ENCODE results near the gene INSRR. TPM values are rescaled to one million over a fixed set of nuclear protein-coding genes. Genes with fewer than 3 reads are reported as not detected.

The INSRR gene
- total RNA-seq, 1 donor from 2014 or later = 0.45 TPM

DNA sequence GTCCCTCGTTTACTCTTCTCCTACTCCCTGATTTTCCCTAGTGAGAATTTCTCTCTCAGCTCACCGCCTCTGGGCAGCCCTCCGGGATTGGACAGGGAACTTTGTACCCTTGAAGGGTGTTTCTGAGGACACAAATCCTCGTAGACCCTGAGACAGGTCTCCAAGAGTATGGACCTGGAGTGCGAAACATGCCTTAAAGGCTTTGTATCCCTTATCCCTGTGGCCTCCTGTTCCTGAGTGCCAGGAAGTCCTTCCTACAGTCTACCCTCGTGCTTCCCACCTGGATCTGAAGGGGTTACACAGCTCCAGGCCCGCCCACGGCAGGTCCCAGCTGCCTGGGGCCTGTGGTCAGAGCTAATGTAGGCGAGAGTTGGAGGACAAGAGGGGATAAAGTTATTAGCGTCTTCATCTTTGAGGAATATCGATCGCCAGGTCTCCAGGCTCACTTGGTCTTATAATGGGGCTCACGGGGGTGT is 27.0 kb upstream of the INSRR start:
- H3K9me3 Mint-ChIP-seq = no peaks in the 10 kb centered on the region
- peaks cover 31% of the 10 kb centered on the region for H3K27me3 Mint-ChIP-seq (ENCODE audit: low read depth)

DNA sequence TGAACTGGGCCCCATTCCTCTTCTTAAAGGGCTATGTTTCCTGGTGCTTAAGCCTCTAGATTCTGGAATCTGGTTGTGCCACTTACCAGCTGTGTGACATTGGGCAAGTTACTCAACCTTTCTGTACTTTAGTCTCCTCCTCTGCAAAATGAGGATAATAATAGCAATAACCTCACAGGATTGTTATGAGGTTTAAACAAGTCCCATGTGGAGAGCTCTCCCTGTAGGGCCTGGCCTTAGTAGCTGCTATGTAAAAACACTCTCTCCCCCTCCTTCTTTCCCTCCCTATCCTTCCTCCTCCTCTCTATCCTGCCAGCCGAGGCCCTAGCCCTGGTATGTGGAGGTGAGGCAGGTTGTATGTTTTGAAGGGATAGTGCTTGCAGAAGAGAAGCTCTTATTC is 26.4 kb upstream of the INSRR start:
- TF ChIP-seq, protein P1, sequence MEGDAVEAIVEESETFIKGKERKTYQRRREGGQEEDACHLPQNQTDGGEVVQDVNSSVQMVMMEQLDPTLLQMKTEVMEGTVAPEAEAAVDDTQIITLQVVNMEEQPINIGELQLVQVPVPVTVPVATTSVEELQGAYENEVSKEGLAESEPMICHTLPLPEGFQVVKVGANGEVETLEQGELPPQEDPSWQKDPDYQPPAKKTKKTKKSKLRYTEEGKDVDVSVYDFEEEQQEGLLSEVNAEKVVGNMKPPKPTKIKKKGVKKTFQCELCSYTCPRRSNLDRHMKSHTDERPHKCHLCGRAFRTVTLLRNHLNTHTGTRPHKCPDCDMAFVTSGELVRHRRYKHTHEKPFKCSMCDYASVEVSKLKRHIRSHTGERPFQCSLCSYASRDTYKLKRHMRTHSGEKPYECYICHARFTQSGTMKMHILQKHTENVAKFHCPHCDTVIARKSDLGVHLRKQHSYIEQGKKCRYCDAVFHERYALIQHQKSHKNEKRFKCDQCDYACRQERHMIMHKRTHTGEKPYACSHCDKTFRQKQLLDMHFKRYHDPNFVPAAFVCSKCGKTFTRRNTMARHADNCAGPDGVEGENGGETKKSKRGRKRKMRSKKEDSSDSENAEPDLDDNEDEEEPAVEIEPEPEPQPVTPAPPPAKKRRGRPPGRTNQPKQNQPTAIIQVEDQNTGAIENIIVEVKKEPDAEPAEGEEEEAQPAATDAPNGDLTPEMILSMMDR (IDR thresholded peaks at IDR 0.05; ENCODE audit: unreplicated experiment) = no peak
- no peaks in the 10 kb centered on the region for H3K9me3 Mint-ChIP-seq
- no peak for DNase-seq (ENCODE audit: low spot score in 2 of 2, unreplicated experiment in 2 of 2)
- peaks cover 18% of the 10 kb centered on the region for H3K4me1 Mint-ChIP-seq
- H3K4me3 Mint-ChIP-seq = no peak overlapping the region
- H3K36me3 Mint-ChIP-seq = no peaks in the 10 kb centered on the region
- H3K27me3 Mint-ChIP-seq (ENCODE audit: low read depth) = peaks cover 25% of the 10 kb centered on the region
- no peak overlapping the region for H3K27ac Mint-ChIP-seq

More for the DNA sequence above, 27.0 kb upstream of the INSRR start:
- H3K36me3 Mint-ChIP-seq = no peaks in the 10 kb centered on the region
- no peak overlapping the region for H3K4me3 Mint-ChIP-seq
- peaks cover 18% of the 10 kb centered on the region for H3K4me1 Mint-ChIP-seq
- TF ChIP-seq, protein P1 (IDR thresholded peaks at IDR 0.05; ENCODE audit: unreplicated experiment) = no peak
- no peak for DNase-seq (ENCODE audit: low spot score in 2 of 2, unreplicated experiment in 2 of 2)
- H3K27ac Mint-ChIP-seq = no peak overlapping the region

DNA sequence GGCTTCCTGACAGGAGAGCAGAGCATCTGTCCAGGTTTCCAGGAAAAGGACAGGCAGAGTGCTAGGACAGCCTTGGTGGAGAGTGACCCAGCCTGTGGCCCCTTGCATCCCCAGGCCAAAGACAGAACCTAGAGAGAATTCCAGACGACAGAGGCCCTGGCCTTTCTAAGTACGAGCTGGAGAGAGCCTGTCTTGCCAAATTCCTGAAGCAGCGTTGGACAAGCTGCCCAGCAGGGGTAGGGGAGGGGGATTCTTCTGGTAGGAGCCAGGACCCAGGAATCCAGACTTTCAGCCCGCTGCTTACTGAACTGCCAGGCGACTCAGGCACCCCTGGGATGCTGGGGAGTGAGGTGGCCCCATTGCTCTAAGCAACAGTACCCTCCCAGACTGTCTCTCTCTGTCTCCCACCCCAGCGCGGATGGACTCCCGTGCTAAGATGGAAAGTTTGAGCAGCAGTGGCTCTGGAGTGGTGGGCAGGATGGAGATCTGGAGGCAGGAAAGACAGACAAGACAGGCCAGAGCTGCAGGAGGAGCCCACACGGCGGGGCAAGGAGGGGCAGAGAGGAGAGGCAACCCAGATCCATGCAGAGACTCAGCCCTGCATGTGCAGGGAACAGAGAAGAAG is 25.8 kb upstream of the INSRR start:
- no peak overlapping the region for H3K27ac Mint-ChIP-seq
- peaks cover 18% of the 10 kb centered on the region for H3K4me1 Mint-ChIP-seq
- no peak overlapping the region for H3K4me3 Mint-ChIP-seq
- DNase-seq (ENCODE audit: low spot score in 2 of 2, unreplicated experiment in 2 of 2) = no peak
- peaks cover 25% of the 10 kb centered on the region for H3K27me3 Mint-ChIP-seq (ENCODE audit: low read depth)
- TF ChIP-seq, protein P1 (IDR thresholded peaks at IDR 0.05; ENCODE audit: unreplicated experiment) = no peak
- no peaks in the 10 kb centered on the region for H3K36me3 Mint-ChIP-seq
- no peaks in the 10 kb centered on the region for H3K9me3 Mint-ChIP-seq

DNA sequence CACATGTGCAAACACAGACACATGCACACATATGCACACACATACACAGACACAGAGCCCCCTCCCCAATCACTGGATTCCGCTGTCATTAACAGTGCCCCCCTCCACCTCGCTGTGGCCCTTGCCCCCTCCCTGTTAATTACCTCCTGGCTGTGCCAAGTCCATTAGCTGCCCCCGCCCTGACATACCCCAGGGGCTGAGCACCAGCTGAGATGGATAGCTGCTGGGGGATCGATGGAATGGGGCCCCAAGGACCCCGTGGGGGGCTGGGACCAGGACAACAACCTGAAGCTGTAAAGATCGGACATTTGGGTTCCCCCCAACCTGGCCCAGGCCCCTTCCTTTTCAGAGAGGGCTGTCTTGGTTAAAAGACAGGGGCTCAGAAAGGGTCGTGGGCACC is 25.0 kb upstream of the INSRR start:
- Mint-ChIP-seq H3K4me3 (no peak overlapping the region), H3K9me3 (no peaks in the 10 kb centered on the region), H3K27me3 (ENCODE audit: low read depth) (peaks cover 29% of the 10 kb centered on the region), H3K4me1 (peaks cover 18% of the 10 kb centered on the region), H3K36me3 (no peaks in the 10 kb centered on the region), H3K27ac (no peak overlapping the region)
- DNase-seq (ENCODE audit: low spot score in 2 of 2, unreplicated experiment in 2 of 2) = no peak
- TF ChIP-seq, protein P1 (IDR thresholded peaks at IDR 0.05; ENCODE audit: unreplicated experiment) = no peak

DNA sequence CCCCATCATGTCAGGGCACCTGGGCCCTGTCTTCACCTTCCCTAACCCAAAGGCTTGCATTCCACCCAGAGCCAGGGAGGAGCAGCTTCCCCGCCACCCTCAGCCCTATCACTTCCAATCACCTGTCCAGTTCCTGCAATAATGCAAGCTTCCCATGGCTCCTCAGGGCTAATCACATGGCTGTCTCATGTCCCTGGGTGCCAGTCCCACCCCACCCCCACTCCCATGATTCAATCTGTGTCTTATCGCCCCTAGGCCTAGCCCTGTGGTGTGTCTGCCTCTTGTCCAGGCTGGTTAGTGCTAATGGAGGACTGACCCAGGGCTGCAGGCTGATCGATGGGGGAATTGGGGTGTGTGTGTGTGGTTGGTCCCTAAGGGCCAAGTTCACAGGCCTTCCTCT is 23.6 kb upstream of the INSRR start:
- H3K4me3 Mint-ChIP-seq = no peak overlapping the region
- H3K4me1 Mint-ChIP-seq = peaks cover 18% of the 10 kb centered on the region
- no peaks in the 10 kb centered on the region for H3K9me3 Mint-ChIP-seq
- no peak for DNase-seq (ENCODE audit: low spot score in 2 of 2, unreplicated experiment in 2 of 2)
- peaks cover 40% of the 10 kb centered on the region for H3K27me3 Mint-ChIP-seq (ENCODE audit: low read depth)
- TF ChIP-seq, protein P1 (IDR thresholded peaks at IDR 0.05; ENCODE audit: unreplicated experiment) = no peak
- no peaks in the 10 kb centered on the region for H3K36me3 Mint-ChIP-seq
- no peak overlapping the region for H3K27ac Mint-ChIP-seq

Data from mesothelial cell of epicardium (in vitro differentiated cells).